GM21723 (cell line): Measurements from ENCODE around the gene AUTS2.

Source experiments
- ATAC-seq: cut with Tn5 transposase; IDR thresholded peaks from one replicate; pipeline ENCODE4 v1.9.1; 2021; ENCODE audit warnings: mild to moderate bottlenecking, moderate library complexity; ENCODE audit not compliant: unreplicated experiment

Gene AUTS2

DNA sequence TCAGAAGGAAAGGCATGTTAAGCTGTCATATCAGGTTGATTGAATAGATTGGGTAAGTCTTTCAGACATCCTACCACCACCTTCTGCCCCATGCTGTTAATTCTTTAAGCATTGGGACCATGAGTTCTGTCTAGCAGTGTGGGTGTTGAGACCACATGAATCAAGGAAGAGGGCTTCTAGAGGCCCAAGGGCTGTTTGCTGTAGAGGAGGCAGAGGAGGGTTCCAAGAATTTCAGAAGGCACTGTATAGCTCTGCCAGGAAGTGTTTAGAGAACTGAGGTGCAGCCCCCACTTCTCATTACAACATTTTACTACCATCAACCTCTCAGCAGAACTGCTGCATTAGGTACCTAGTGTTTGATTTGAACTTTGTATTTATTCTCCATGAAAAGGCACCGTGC is 720.2 kb downstream of the AUTS2 start:
- no peak for ATAC-seq

DNA sequence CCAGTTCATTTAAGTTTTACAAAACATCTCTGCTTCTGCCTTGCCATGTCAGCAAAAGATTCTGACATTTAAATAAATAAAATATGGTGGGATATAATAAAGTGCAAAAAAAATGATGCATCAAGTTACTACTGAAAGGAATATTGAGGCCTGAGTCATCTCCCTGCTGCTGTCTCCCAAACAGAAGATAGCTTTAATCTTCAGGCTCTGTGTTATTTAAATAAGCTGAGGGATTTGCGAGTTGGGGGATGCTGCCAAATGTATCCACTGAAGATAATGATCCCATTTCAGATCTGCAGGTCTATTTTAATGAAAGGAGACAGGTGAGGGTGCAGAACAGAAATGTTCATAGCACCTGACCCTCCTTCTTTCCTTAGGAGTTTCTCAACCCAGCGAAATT is 720.8 kb downstream of the AUTS2 start:
- ATAC-seq: no peak

DNA sequence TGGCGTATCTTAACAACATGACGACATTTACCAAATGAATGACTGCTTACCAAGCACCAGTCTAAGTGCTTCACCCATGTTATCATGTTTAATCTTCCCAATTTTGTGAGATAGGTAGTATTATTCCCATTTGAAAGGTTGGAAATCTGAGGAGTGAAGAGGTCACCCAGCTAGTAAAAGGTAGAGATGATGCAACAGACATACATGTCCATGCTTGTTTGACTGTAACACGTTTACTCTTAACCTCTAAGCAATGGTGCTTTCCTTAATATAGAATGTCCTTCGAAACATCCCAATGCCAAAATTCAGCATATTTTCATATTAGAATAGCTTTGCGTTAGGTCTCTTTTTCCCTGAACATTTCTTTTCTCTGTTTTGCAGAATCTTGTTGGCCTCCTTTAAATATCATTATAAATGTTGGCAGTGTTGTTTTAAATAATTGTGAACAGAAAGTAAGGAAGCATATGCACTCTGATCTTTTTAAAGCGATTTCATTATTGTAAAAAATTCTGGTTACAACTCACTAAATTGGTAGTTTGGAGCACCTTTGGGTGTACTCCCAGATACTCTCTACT is 722.8 kb downstream of the AUTS2 start:
- ATAC-seq: no peak

DNA sequence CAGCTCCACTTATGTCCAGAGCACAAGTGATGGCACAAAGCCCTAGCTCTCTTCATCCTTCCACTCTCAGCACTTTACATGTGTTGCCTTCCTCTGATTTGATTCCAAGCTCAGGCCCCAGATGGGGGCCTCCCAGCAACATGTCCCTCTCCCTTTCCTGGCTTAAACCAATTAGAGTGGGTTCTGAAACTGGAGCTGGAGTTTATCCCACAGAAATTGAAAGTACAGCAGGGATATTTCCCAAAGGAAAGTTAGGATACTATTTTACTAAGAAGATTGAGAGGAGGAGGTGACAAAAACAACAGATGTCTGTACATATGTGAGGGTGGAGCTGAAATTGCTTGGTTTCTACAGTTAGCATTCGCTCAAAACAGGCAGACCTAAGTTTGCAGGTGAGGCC is 724.6 kb downstream of the AUTS2 start:
- ATAC-seq: no peak

DNA sequence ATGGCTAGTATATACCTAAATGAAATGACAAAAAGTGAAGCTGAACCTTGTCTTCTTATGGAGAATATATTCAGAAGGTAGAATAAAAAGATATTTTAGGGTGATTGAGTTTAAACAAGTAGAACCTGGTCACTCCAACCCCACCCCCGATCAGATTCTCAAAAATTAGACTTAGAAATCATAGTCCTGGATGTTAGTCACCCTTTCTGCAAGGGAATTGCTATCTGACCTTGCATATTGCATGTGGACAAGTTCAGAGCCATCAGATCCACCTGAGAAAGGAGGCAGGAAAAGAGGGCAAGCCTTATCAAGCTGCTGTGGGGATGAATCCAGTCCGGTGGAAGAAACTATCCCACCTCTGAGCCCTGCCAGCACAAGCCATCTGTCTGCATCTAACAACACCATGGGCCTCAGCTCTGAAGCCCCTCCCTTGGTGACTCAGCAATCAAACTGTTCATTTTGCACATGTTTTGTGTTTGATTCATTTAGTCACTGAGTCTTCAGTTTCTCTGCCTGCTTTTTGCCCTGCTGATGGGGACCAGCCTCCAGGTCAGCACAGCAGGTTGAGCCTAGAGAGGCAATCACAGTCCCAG is 727.3 kb downstream of the AUTS2 start:
- no peak for ATAC-seq

DNA sequence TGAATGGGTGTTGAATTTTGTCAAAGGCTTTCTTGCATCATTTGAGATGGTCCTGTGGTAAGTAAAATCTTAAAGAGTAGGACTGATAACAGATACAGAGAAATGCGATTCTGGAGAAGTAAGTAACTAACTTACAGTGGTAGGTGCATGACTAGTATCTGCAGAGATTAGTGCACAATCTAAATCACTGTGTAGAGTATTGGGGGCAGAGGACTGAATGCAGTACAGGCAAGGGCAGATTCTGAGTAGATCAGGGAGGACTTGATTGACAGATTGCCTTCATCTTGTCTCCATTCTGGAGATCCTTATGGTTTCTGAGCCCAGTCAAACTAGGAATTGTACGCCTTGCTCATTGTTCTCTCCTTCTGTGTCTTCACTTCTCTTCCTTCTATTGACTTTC is 736.0 kb downstream of the AUTS2 start:
- no peak for ATAC-seq

DNA sequence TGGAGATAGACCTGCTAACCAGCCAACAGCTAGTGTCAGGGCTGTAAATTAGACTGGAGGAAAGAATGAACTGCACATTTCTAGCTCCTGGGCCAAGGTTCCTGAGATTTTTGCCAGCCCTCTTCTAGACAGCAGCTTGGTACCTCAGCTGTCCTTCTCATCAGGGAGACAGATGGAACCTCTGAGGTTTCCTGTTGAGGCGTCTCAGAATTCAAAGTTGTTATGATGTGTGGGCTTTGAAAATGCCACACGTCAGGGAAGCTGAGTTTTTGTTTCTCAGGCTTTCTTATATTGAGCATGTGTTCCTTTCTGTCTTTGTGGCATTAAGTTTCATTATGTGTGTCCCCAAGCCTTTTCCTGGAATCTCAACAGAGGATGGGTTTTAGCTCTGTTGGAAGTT is 736.6 kb downstream of the AUTS2 start:
- no peak for ATAC-seq

DNA sequence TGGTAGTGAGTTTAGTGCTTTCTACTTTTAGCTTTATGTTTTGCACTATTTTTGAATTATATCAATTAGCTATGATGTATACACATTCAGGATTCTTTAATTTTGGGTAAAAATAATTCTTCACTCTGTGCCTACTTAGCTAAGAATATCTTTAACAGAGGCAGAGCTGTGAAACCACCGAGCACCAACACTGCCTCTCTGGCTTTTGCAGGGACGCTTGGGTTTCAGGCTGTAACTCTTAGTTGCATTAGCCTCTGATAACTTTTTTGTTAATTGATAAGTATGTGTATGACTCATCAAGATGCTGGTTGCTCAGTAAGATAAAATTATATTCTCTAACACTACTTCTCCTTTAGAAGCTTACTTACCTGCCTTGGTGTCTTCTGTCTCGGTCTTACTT is 738.3 kb downstream of the AUTS2 start:
- ATAC-seq: no peak

DNA sequence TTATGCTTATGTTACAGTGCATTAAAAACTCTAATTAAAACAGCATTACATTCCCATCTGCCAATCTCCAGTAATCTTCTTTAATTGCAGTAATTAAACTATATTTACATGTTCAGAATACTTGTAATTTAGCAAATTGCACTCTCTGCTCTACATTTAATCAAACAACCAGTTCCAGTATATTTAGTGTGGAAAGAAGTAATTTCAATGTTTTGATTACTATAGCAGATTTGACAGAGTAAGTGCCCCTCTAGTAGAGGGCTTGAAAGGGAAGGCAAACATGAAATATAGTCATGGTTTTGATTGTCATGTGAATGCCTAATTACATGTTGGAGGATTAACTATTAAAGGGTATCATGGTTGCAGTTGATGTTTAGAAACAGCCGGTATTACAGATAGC is 739.7 kb downstream of the AUTS2 start:
- ATAC-seq: no peak

DNA sequence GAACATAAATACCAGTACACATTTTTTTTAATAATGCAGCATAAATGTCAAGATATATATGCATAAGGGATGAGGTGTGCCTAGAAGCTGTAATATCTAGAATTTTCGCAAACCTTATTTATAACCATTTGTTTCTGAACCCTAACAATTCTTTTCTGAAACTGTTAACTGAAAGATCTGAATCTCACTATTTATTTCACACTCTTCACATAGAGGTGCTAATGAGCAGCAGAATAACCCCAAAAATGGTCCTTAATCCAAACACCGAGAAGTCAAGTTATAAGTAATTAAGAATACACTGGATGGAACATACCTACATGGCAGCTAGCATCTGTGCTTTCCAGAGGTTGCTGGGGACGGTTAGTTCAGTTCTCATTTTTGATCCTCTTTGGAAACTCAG is 742.0 kb downstream of the AUTS2 start:
- no peak for ATAC-seq

DNA sequence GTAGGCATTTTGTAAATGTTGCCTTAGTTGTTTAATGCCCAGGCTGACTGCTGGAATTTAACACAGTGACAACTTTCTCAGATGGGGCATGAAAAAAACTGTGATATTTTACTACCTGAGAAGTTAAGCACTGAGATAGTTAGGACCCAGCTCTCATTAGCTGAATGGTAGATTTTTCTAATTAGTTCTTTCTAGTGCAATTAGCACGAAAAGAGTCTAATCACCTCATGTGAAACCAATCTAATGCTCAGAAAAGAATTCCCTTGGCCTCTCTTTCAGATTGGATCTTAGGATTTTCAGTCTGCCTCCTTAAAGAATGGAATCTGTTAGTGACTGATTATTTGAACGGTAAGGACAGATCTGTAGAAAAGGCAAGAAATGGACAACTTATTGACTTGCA is 743.2 kb downstream of the AUTS2 start:
- no peak for ATAC-seq

DNA sequence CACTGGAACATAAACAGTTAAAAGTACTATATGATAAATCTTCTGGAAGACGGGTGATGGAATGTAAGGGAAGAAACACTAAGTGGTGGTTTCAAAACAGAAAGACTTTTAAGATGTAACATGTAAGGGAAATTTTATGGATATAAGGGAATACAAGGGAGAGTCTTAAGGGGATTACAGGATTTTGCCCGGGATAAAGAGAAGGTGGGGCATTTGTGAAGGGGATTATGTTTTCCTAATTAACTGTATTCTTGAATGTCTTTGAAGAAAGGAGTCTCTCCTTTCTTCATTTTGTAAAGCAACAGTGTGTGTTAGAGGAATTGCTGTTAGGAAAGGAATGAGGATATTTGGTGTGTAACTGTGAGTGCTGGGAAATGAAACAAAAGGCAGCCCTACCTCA is 745.2 kb downstream of the AUTS2 start:
- no peak for ATAC-seq

DNA sequence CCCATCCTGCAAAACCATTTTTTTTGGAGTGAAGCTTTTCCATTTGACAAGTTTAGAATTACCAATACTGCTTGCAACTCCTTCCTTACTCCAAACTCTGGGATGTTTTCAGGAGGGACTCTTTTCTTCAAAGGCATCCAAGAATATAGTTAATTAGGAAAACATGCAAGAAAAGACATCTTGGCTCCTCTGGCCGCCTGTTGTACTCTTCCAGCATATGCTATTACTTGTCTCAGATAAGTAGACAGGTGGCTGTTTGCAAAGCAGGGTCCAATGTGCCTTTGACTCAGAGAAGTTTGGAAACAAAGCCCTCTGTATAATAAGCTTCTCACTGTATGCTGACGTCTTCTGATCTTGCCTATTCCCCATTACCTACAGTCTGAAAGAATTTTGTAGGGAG is 746.5 kb downstream of the AUTS2 start:
- ATAC-seq: no peak

DNA sequence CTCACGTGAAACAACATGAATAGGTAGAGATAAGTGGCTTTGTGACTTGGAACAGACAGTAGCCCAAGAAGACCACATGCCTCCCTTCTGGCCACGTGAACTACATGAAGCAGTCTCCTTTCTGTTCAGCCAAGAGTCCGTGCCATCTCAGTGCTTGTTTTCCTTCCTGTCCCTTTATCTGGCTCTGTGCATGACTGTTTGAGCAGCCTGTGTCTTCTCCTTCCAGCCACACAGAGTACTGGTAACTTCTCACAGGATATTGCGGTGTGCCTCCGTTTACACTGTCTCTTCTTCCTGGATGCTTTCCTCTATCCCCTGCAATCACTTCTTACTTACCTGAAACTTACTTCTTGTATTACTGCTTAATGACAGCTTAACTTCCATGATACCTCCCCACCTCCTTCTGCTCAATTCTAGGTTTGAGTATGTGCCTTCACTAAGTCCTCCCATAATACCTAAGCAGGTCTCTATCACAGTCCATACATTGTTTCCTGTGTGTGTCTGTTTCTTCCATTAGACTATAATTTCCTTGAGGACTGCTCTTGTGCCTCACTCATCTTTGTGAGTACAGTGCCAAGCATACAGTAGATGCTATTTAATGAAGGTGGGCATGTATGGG is 748.7 kb downstream of the AUTS2 start:
- no peak for ATAC-seq

DNA sequence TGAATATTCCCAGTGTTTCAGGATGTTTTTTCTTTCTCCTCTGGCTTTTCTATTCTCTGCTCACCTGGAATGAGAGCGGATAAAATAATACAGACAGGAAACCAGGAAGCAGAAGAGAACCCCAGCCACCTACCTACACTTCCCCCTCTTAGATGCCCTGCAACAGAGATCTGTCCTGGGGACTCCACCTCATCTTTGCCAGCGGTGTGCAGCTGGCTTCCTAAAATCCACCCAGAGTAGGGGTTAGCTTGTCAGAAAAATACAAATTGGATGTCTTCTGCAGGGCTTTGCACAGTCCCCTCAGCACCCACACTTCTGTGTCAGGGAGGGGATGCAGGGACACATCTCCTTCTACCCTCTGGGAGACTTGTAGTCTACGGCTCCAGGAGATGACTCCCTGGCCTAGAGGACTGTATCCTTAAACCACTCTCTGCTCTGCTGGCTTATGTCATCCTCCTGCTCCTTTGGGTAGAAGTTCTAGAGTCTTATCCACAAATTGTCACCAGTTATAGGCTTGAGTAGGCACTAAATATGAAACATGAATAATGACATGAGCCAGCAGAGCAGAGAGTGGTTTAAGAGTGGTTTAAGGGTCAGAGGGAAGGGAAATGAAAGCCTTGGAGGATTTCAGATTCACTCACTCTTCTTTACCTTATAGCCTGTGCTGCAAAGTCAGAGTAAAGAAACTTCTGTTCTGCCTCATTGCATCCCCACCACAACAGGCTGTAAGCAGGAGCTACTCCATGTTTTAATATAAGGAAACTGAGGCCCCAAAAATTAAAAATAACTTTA is 749.4 kb downstream of the AUTS2 start:
- ATAC-seq: peak; percentile 96

DNA sequence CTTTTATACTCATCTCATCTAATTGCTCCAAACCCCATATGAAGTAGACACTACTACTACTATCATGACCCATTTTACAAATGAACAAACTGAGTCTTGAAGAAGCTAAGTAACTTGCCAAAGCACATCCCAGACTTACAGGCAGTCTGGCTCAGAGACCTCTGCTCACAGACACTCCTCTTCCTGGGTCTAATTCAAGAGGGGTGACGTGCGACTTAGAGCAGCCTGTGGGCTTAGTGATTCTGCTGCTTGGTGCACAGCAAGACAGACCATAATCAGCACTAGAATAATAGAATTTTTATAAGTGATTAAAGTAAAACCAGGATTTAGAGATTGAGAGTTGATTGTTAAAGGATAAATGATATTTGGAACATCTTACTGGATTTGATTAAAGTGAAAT is 750.8 kb downstream of the AUTS2 start:
- ATAC-seq: no peak

DNA sequence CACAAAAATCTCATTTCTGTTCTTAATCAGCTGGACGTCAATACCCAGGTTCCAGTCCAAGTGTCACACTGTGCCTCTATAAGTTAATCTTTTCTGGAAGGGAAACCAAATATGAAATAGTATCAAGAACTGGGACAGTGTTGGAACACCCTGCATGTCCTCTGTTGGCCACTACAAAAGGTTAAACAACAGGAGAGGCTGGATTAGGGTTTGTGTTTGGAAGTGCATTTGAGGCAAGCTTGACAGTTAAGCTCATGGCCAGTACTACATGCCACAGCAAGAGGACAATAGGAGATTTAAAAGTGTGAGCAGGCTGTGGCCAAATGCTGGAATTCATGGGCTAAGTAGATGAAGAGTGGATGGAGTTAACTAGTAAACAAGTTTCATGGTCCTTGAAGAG is 751.5 kb downstream of the AUTS2 start:
- ATAC-seq: no peak

DNA sequence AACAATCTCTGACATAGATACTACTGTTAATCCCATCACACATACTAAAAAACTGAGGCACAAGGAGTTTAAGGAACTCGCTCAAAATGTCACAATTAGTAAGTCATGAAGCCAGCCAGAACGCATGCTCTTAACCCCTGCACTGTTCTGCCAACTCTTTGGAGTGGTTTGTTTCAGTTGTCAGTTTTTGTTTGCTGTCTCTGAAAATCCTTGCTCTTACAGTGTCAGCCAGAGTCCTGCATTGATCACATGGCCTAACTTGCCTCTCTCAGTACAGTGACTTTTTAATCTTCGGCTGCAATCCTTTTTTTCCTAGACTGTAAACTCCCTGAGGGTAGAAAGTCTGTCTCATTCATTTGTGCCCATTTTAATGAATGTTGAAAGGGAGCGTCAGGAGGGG is 753.8 kb downstream of the AUTS2 start:
- ATAC-seq: no peak

DNA sequence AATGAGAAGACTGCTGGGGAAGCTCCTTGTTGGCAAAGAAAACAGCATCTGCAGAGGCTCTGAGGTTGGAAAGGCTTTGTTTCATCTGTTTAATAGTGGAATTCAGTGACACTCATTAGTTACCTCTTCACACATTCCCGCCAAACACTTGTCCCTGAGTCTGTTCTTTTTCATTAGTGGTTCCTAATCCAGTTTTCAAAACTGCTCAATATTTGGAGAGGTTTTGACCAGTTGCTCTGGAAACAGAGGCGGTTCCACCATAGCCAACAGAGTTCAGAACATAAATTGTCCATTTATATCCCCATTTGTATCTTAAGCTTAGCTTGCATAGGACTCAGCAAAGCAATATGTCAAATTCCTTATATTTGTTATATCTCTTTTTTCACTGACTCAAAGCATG is 754.6 kb downstream of the AUTS2 start:
- ATAC-seq: no peak

DNA sequence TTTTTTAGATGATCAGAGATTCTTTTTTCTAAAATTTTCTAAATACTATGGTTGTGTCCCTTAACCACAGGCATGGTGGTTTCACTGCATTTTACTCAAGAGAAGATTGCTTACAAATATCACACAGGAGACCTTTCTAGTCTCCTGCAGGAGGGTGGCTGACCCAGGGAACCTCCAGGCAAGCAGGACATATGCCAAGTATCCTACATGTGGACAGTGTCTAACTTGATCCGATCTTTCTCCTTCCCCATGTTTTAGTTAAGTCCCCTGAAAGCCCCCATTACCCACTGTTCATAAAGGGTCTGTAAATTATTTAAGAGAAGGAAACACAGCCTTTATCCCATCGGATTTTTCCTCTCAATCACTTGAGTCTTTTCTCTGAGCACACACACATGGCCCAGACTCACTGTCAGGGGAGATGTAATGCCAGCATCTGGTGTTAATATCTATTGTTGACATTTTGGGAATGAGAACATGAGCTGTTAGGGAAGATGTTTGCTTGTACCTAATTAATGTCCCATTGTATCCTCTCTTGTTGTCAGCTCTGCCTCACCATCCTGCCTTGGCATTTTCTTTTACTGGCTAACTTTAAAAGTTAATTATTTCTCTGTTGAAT is 755.2 kb downstream of the AUTS2 start:
- ATAC-seq: no peak

DNA sequence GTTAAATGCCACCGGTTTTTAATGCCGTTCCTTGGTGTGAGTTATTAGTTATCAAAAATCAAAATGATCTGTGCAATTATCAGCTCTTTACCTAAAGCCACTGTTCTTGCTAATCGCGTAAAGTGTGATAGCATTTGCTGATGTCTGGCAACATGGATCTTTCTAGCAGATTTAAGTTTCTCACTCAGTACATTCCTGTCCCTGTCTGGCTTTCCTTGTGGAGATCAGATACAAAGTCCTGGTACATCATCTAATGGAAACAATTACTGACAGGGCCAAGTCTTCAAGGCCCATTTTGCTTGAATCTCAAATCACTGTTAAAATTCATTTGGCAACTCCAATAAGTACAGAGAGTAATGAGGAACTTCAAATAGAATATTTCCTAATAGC is 755.7 kb downstream of the AUTS2 start:
- no peak for ATAC-seq
